ENCODE measurements around the gene CD33. TPM values are rescaled to one million over a fixed set of nuclear protein-coding genes. Genes with fewer than 3 reads are reported as not detected.

CD33 gene
- total RNA-seq, 1 donor from 2014 or later = not detected

GRCh38 chr19:51194527-51195315 is 30.2 kb upstream of the CD33 start:
- Mint-ChIP-seq H3K27me3 (ENCODE audit: low read depth) (peaks cover 27% of the 10 kb centered on the region), H3K4me1 (no peaks in the 10 kb centered on the region)

GRCh38 chr19:51195316-51195586 is 29.6 kb upstream of the CD33 start:
- no peaks in the 10 kb centered on the region for H3K9me3 Mint-ChIP-seq
- DNase-seq (ENCODE audit: low spot score in 2 of 2, unreplicated experiment in 2 of 2) = no peak
- no peak overlapping the region for H3K4me3 Mint-ChIP-seq
- H3K27ac Mint-ChIP-seq = no peak overlapping the region
- H3K4me1 Mint-ChIP-seq = no peaks in the 10 kb centered on the region
- TF ChIP-seq CTCF (IDR thresholded peaks at IDR 0.05; ENCODE audit: unreplicated experiment) = no peak
- no peaks in the 10 kb centered on the region for H3K36me3 Mint-ChIP-seq
- H3K27me3 Mint-ChIP-seq (ENCODE audit: low read depth) = peaks cover 31% of the 10 kb centered on the region

More at GRCh38 chr19:51194527-51195315, 30.2 kb upstream of the CD33 start:
- Mint-ChIP-seq H3K27ac (no peak overlapping the region), H3K36me3 (no peaks in the 10 kb centered on the region), H3K9me3 (no peaks in the 10 kb centered on the region), H3K4me3 (no peak overlapping the region)
- TF ChIP-seq CTCF (IDR thresholded peaks at IDR 0.05; ENCODE audit: unreplicated experiment) = no peak
- no peak for DNase-seq (ENCODE audit: low spot score in 2 of 2, unreplicated experiment in 2 of 2)

- H3K9me3 Mint-ChIP-seq = no peaks in the 10 kb centered on the region
- DNase-seq (ENCODE audit: low spot score in 2 of 2, unreplicated experiment in 2 of 2) = no peak
- H3K27ac Mint-ChIP-seq = no peak overlapping the region
- H3K4me1 Mint-ChIP-seq = no peaks in the 10 kb centered on the region
- no peak overlapping the region for H3K4me3 Mint-ChIP-seq
- peaks cover 33% of the 10 kb centered on the region for H3K27me3 Mint-ChIP-seq (ENCODE audit: low read depth)
- no peaks in the 10 kb centered on the region for H3K36me3 Mint-ChIP-seq
- no peak for TF ChIP-seq CTCF (IDR thresholded peaks at IDR 0.05; ENCODE audit: unreplicated experiment)
These were observed 29.3 kb upstream of the CD33 start for GRCh38 chr19:51195616-51196015.

- no peaks in the 10 kb centered on the region for H3K36me3 Mint-ChIP-seq
- no peak for TF ChIP-seq CTCF (IDR thresholded peaks at IDR 0.05; ENCODE audit: unreplicated experiment)
- peaks cover 35% of the 10 kb centered on the region for H3K27me3 Mint-ChIP-seq (ENCODE audit: low read depth)
- no peak for DNase-seq (ENCODE audit: low spot score in 2 of 2, unreplicated experiment in 2 of 2)
- no peaks in the 10 kb centered on the region for H3K9me3 Mint-ChIP-seq
- no peaks in the 10 kb centered on the region for H3K4me1 Mint-ChIP-seq
- H3K27ac Mint-ChIP-seq = no peak overlapping the region
- H3K4me3 Mint-ChIP-seq = no peak overlapping the region
These were observed 28.7 kb upstream of the CD33 start for GRCh38 chr19:51196181-51196580.

- H3K27ac Mint-ChIP-seq = no peak overlapping the region
- H3K36me3 Mint-ChIP-seq = no peaks in the 10 kb centered on the region
- no peak for TF ChIP-seq CTCF (IDR thresholded peaks at IDR 0.05; ENCODE audit: unreplicated experiment)
- no peaks in the 10 kb centered on the region for H3K9me3 Mint-ChIP-seq
- DNase-seq (ENCODE audit: low spot score in 2 of 2, unreplicated experiment in 2 of 2) = no peak
- H3K4me1 Mint-ChIP-seq = no peaks in the 10 kb centered on the region
- H3K4me3 Mint-ChIP-seq = no peak overlapping the region
- H3K27me3 Mint-ChIP-seq (ENCODE audit: low read depth) = peaks cover 42% of the 10 kb centered on the region
These were observed 26.2 kb upstream of the CD33 start for GRCh38 chr19:51198641-51199040.
